Suprapubic skin (tissue), 4 donors: Measurements from ENCODE around the gene SERPINB6. TPM values are rescaled to one million over a fixed set of nuclear protein-coding genes. Genes with fewer than 3 reads are reported as not detected.

Experiments used
- DNase-seq, 2 donors: peaks; one replicate each; pipeline ENCODE4 v3.0.0-alpha.2; 2019; ENCODE audit warnings: low spot score in 2 of 2
- H3K27ac ChIP-seq: fragments of 200-600 bp; sonication (generic); one replicate; pipeline ENCODE4 v1.5.1; 2019
- H3K27me3 ChIP-seq: fragments of 200-600 bp; sonication (generic); one replicate; pipeline ENCODE4 v1.5.1; 2019
- H3K36me3 ChIP-seq: fragments of 200-600 bp; sonication (generic); one replicate; pipeline ENCODE4 v1.5.1; 2019
- H3K4me1 ChIP-seq: fragments of 200-600 bp; sonication (generic); one replicate; pipeline ENCODE4 v1.5.1; 2019
- H3K4me3 ChIP-seq: fragments of 200-600 bp; sonication (generic); one replicate; pipeline ENCODE4 v1.5.1; 2019; ENCODE audit warnings: mild to moderate bottlenecking
- H3K9me3 ChIP-seq: fragments of 200-600 bp; sonication (generic); one replicate; pipeline ENCODE4 v1.5.1; 2019
- CTCF ChIP-seq, 2 donors: fragments of 200-600 bp in 1 of 2; fragments of 450-650 bp in 1 of 2; sonication (generic) in 1 of 2; IDR thresholded peaks; one replicate each; pipeline ENCODE4 v1.5.1; 2016 to 2019; ENCODE audit warnings: antibody characterized with exemption in 2 of 2, mild to moderate bottlenecking in 1 of 2, moderate library complexity in 1 of 2
- EP300 ChIP-seq: sonication (generic); formaldehyde crosslinking; IDR thresholded peaks from one replicate; pipeline ENCODE4 v1.6.1; 2017; ENCODE audit warnings: antibody characterized with exemption
- POLR2A ChIP-seq, 2 donors: fragments of 450-650 bp; IDR thresholded peaks; one replicate each; pipeline ENCODE4 v1.6.1; 2017; ENCODE audit warnings: antibody characterized with exemption in 2 of 2, mild to moderate bottlenecking in 2 of 2, moderate library complexity in 2 of 2
- POLR2AphosphoS5 ChIP-seq, 3 donors: sonication (generic); formaldehyde crosslinking; IDR thresholded peaks; one replicate each; pipeline ENCODE4 v1.6.1; 2017; ENCODE audit warnings: antibody characterized with exemption in 3 of 3
- WGBS: methylation state at CpG from one replicate; pipeline ENCODE4 v1.1.5; 2018; 5-methylcytosine and 5-hydroxymethylcytosine counted together
- total RNA-seq, 4 donors: library from RNA; depleted of rRNA; stranded (reverse); fragments of >200 nt; gene quantifications; one replicate each; pipeline ENCODE4 v1.1.0, GENCODE V29; 2016

The SERPINB6 gene
- total RNA-seq, 4 donors from 2014 or later, result 26.8 to 53.4 (median 36.8) TPM

- peaks cover 39% of the 10 kb centered on the region for H3K4me1 ChIP-seq
- no peaks in the 10 kb centered on the region for H3K9me3 ChIP-seq
- no peaks in the 10 kb centered on the region for H3K27me3 ChIP-seq
- peak; percentile 49 to 71 for TF ChIP-seq CTCF (IDR thresholded peaks at IDR 0.05)
- TF ChIP-seq POLR2AphosphoS5 (IDR thresholded peaks at IDR 0.05), result no peak
- TF ChIP-seq POLR2A (IDR thresholded peaks at IDR 0.05), result no peak
- WGBS, result 39% methylated on average over 2 of the region's 2 CpGs
- peaks cover 25% of the 10 kb centered on the region for H3K36me3 ChIP-seq
- peak in 1 of 2 donors; percentile 52 for DNase-seq
- H3K27ac ChIP-seq, result peak overlapping the region; percentile 38
- no peak overlapping the region for H3K4me3 ChIP-seq
These were observed 30.5 kb upstream of the SERPINB6 start for GRCh38 chr6:3001773-3002293.

- no peaks in the 10 kb centered on the region for H3K27me3 ChIP-seq
- H3K36me3 ChIP-seq, result peaks cover 21% of the 10 kb centered on the region
- 96% methylated on average over 11 of the region's 11 CpGs for WGBS
- H3K4me1 ChIP-seq, result peaks cover 39% of the 10 kb centered on the region
- TF ChIP-seq POLR2A (IDR thresholded peaks at IDR 0.05) (no peak), CTCF (IDR thresholded peaks at IDR 0.05) (no peak), EP300 (no peak), POLR2AphosphoS5 (IDR thresholded peaks at IDR 0.05) (no peak)
- no peak overlapping the region for H3K4me3 ChIP-seq
- H3K27ac ChIP-seq, result no peak overlapping the region
- peak in 1 of 2 donors; percentile 45 for DNase-seq
- no peaks in the 10 kb centered on the region for H3K9me3 ChIP-seq
These were observed 29.9 kb upstream of the SERPINB6 start for GRCh38 chr6:3001146-3001772.

GRCh38 chr6:2999618-3000557 is 28.5 kb upstream of the SERPINB6 start, which contains the start of gene NQO2:
Gene NQO2 (plus strand): TSS chr6:2999894. CDS start chr6:3006553, 6,659 bp downstream.
- peak within 1 kb of the TSS; percentile 92 for H3K4me3 ChIP-seq
- no peaks in the 10 kb centered on the region for H3K27me3 ChIP-seq
- TF ChIP-seq CTCF (IDR thresholded peaks at IDR 0.05), result no peak
- peak in 1 of 2 donors; percentile 80 for TF ChIP-seq POLR2A (IDR thresholded peaks at IDR 0.05)
- TF ChIP-seq EP300, result no peak
- peak in 2 of 3 donors; percentile 57 to 87 for TF ChIP-seq POLR2AphosphoS5 (IDR thresholded peaks at IDR 0.05)
- 67% methylated on average over 3 of the region's 87 CpGs for WGBS
- H3K4me1 ChIP-seq, result peaks cover 39% of the 10 kb centered on the region
- H3K9me3 ChIP-seq, result no peaks in the 10 kb centered on the region
- peak within 1 kb of the TSS; percentile 95 for H3K27ac ChIP-seq
- peaks cover 8% of the 10 kb centered on the region for H3K36me3 ChIP-seq
- peak; percentile 95 to 96 for DNase-seq

GRCh38 chr6:2998998-2999617 is 27.7 kb upstream of the SERPINB6 start:
- peak overlapping the region; percentile 92 for H3K4me3 ChIP-seq
- H3K27me3 ChIP-seq, result no peaks in the 10 kb centered on the region
- H3K27ac ChIP-seq, result peak overlapping the region; percentile 95
- 2% methylated on average over 19 of the region's 30 CpGs for WGBS
- no peaks in the 10 kb centered on the region for H3K9me3 ChIP-seq
- peaks cover under 1% of the 10 kb centered on the region for H3K36me3 ChIP-seq
- no peak for TF ChIP-seq EP300
- peak in 2 of 3 donors; percentile 4 to 68 for TF ChIP-seq POLR2AphosphoS5 (IDR thresholded peaks at IDR 0.05)
- no peak for TF ChIP-seq CTCF (IDR thresholded peaks at IDR 0.05)
- no peak for TF ChIP-seq POLR2A (IDR thresholded peaks at IDR 0.05)
- DNase-seq, result peak; percentile 91 to 93
- H3K4me1 ChIP-seq, result peaks cover 39% of the 10 kb centered on the region
